GM18502 (cell line): Measurements from ENCODE around the gene CREB3.
A peak's percentile ranks its signal among the peaks of the same experiment; 100 is the strongest.

Experiments
- ATAC-seq: cut with Tn5 transposase; IDR thresholded peaks from one replicate; pipeline ENCODE4 v1.9.1; 2021; ENCODE audit warnings: mild to moderate bottlenecking; ENCODE audit not compliant: unreplicated experiment, poor library complexity

The CREB3 gene

DNA sequence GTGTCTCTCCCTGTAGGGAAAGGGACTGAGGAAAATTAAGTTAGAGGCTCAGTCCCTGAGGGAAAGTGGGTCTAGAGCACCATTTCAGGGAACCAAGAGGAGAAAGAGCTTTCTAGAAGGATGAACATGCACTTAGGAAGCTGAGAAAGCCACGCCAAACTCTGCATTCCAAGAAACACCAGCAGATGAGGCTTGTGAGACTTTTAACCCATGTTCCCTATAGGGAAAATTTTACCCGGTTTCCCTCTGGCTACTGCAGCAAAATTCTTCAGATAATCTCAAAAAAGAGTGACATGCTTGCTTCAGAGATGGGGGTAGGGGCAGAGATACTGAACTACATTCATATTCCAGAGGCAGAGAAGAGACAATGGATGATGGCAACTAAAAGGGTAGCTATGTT, 9.0 kb upstream of the CREB3 start:
- ATAC-seq, result no peak

- no peak for ATAC-seq
Measured at GRCh38 chr9:35723908-35724307, 8.6 kb upstream of the CREB3 start.

DNA sequence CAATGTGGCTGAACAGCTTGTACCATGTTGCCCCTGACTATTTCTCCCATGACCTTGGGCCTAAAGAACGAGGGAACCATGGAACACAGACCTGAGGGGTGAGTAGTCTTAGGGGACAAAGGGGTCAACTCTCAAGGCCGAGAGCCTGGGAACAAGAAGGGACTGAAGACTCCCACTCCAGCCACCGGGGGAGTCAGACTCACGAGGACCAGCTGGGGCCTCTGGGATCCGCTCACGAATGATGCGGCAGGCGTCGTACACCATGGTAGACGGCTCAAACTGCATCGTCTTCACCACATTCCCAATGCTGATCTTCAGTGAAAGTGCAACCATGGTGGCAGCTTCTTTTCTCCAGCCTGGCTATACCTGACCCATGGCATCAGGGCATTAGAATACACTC, 7.1 kb upstream of the CREB3 start:
- no peak for ATAC-seq

DNA sequence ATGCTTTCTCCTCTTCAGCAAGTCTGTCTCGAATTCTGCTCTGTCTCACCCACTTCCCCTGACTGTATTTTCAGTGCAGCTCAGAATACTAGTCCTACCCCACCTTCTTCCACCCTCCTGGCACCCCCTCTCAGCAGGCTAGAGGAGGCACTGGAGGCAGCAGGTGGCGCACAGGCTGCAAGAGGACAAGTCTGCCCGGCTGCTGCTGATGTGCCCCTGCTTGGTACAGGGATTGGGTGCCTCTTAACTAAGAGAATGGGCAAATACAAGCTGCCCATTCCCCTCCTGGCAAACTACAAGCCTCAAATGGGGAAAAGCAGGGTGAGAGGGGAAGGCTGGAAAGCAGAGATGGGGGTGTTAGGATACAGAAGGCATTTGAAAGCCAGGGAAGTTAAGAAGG, 5.5 kb upstream of the CREB3 start:
- ATAC-seq, result peak; percentile 36

DNA sequence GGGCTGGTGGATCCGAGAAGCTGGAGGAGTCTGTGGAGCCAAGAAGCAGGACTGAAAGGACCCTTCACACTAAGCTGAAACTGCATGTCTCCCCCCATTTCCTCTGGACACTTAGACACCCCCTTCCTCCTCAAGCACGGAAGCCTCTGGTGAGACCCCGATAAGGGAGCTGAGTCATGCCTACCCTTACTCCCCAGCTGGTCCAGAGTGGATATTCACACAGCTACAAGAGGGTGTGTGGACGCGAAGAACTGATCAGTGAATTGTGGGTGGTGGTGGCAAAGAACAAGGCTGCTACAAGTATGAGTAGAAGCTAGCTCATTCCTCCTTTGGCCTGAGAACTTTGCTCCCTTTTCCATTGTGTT, 4.8 kb upstream of the CREB3 start:
- ATAC-seq, result no peak

GRCh38 chr9:35728041-35728971, 4.2 kb upstream of the CREB3 start:
- no peak for ATAC-seq

DNA sequence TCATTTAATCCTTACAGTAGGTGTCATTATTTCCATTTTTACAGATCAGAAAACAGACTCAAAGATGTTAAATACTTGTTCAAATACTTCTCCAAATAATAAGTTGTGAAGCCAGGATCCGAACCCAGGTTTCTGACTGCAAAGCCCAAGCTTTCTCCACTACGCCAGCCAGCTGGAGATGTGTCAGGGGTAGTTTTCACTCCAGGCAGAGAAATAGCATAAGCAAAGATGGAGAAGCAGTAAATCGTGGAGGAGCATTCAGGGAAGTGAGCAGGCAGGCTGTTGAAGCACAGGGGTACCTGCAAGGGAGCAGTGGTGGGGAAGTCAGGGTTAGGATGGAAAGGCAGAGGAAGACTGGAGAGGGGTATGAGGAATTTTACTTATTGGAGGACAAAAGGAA, 3.4 kb upstream of the CREB3 start:
- ATAC-seq, result no peak

- ATAC-seq, result no peak
Measured at GRCh38 chr9:35729700-35730485, 2.6 kb upstream of the CREB3 start.

- no peak for ATAC-seq
Measured at GRCh38 chr9:35730486-35730854, 2.0 kb upstream of the CREB3 start.

DNA sequence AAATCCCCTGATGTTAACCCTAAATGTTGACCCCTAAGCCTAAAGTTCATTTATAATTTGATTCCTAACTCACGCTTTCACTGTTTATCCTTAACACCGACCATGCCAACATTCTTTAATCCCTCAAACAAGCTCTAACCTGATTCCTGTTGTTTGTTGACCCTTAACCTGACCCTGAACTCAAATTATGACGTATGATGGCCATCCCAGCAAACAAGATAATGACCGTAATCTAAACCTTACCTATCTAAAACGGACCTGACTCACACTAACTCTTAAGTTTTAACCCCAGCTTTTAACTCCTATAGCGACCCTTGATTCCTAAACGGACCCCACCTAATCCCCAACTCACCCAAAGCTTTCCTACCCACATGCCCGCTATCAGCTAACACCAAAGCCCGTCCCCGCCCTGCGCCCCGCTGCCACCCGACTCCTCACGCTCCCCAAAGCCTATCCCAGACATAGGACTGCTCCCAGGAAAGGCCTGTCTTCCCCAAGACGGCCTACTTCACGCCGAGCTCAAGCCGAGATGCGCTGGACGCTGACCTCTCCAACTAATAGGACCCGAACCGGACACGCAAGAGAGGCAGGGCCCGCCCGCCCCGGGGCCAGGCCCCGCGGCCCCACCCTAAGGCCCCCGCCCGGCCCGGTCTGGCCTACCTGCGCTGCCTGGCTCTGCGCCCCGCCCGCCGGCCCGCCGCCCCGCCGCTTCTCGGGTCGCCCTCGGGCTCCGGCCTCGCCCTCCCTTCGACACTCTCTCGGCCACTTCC, 866 bp upstream of the CREB3 start:
- ATAC-seq, result no peak

GRCh38 chr9:35732800-35733541, 505 bp downstream of the CREB3 start:
- ATAC-seq, result peak; percentile 0

- ATAC-seq, result no peak
Measured at GRCh38 chr9:35734096-35734495, 1.6 kb downstream of the CREB3 start.

- ATAC-seq, result no peak
Measured at GRCh38 chr9:35736201-35736633, 3.8 kb downstream of the CREB3 start.

- ATAC-seq, result no peak
Measured at GRCh38 chr9:35737143-35737542, 4.7 kb downstream of the CREB3 start.

DNA sequence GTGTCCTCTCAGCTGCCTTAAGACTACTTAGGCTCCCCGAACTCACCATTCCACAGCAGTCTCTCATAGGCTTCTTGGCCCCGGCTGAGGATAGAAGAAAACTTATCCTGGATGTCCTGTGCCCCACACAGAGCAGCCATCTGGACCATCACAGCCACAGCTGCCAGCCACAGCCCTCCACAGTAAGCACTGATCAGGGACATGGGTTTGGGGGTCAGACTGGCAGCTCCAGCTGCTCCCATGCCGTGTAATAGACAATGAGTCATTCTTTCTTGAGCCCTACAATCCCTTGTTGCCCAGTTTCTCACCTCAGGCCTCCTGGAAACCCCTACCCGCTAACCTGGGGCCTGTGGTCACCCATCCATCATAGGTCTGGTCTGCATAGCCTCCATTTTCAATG, 5.7 kb downstream of the CREB3 start:
- no peak for ATAC-seq

- ATAC-seq, result no peak
Measured at GRCh38 chr9:35738924-35739323, 6.5 kb downstream of the CREB3 start.

GRCh38 chr9:35740243-35740642, 7.8 kb downstream of the CREB3 start:
- ATAC-seq, result no peak

DNA sequence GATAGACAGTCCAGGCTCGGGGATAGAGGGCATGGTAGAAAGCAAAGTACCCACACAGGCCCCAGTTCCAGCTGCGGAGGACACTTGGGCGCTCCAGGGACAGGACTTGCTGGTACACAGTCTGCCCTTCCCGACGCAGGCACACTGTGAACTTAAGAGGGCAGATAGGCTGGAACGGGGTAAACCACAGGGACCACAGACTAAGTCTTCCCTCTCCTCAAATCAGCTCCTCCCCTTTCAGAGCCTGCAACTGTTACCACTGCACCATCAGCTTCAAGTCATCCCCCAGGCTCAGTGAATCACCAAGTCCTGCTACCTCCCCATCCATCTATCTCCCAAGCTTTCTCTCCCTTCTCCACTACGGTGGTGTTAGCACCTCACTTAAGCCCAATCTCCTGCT, 9.3 kb downstream of the CREB3 start:
- no peak for ATAC-seq

GRCh38 chr9:35743452-35743851, 11.0 kb downstream of the CREB3 start:
- no peak for ATAC-seq

- ATAC-seq, result no peak
Measured at GRCh38 chr9:35743880-35744518, 11.5 kb downstream of the CREB3 start.
